Activated CD8-positive, alpha-beta memory T cell treated with anti-CD3 and anti-CD28 coated beads for 24 hours (primary cell): ENCODE results near the gene LRRC49.
"Not testable (repeated sequence)": the region's sequence is repeated elsewhere in the genome, so short reads cannot be mapped to it uniquely, and the experiment has no call there.

Experiments used
- DNase-seq: peaks from one replicate; pipeline ENCODE4 v3.0.0-alpha.2; 2020

LRRC49 gene

DNA sequence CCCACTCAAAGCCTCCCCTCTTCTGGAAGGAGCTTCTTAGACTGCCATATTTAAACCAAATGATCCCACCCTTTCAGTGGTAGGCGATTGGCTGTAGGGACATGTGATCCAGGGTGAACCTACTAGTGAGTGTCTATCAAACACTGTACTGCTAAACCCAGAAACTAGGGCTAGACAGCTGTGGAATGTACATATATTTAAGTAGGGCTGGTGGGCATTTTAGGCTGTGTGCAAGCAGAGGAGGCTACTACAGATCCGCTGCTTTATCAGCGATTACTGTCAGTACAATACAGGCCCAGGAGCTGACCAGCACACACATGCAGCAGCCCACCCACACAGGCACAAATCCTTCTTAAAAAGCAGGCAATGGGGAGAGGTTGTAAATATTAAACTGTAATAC is 23.3 kb upstream of the LRRC49 start:
- no peak for DNase-seq

DNA sequence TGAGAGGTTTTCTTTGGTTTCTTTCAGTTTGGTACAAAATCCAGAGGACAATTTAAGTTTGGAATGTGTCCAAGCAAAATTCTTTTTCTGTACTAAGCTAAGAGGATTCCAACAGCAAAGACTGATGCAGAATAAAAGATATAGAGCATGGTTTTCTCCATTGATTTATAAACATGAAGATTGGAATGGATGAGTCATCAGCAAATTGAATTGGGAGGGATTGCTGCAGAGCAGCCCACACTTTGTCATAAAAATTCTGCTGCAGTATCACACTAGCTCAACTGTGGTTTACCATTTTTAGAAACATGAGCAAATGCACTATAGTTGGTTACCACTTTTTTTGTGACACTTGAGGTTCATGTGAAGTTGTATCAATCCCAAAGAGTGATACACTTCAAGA is 22.6 kb upstream of the LRRC49 start:
- no peak for DNase-seq

DNA sequence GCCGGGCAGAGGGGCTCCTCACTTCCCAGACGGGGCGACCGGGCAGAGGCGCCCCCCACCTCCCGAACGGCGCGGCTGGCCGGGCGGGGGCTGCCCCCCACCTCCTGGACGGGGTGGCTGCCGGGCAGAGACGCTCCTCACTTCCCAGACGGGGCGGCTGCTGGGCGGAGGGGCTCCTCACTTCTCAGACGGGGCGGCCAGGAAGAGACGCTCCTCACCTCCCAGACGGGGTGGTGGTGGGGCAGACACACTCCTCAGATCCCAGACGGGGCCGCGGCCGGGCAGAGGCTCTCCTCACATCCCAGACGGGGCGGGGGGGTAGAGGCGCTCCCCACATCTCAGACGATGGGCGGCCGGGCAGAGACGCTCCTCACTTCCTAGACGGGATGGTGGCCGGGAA is 21.1 kb upstream of the LRRC49 start:
- DNase-seq = not testable (repeated sequence)

DNA sequence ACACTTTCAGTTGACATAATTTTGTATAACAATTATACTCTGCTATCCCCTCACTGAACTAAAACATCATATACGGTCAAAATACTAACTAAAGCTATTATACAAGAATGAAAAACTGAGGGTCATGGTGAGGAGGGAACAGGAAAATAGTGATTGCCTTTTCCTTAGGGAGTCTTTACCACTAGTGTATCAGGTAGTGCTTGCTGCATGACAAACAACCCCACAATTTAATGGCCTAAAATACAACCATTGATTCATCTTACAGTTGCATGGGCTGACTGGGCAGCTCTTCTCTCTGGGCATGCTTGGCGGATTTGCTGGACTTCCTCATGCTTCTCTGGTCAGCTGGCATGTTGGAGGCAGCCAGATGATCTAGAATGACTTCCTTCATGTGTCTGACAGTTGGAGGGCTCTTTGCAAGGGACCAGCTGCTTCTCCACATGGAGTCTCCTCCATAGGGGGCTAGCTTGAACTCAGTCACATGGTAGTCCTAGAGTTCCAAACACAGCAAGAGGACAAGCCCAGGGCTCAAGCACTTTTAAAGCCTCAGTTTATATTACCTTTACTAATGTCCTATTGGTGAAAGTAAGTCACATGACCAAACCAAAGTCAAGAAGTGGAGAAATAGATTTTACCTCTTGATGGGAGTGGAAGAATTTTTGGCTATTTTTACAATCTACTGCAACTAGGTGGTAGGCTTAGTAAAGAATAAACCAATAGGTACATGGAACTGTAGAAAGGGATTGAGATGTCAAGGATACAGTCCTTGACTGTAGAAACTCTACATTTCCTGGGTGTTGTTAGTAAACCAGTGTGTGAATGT is 19.2 kb upstream of the LRRC49 start:
- DNase-seq = no peak

DNA sequence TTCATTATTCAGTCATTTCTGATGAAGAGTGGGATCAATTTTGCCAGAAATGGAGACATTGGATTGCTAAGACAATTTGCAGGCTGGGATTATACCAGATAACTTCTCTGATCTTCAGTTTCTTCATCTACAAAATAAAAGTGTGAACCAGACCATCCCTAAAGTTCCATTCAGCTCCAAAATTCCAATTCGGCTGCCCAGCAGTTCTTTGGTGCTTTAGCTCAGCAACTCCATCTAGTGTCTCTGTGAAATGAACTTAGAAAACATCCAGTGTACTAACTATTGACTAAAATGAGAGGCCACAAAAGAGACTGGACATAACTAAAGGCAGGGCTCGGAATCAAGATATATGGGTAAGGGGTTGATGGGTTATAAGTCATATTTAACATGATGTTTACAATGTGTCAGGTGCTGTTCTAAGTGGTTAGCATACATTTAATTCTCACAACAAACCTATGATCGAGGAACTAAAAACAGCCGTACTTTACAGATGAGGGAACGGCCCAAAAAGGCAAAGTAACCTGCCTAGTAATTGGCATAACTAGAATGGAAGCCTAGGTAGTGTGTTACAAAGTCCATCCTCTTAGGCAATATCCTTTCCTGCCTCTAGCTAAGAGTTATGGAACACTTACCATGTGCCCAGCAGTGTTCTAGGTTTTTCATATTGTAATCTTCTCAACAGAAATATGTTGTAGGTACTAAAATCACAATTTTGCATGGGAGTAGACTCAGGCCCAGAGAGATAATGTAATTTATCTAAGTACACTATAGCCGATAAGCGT is 17.4 kb upstream of the LRRC49 start:
- no peak for DNase-seq

DNA sequence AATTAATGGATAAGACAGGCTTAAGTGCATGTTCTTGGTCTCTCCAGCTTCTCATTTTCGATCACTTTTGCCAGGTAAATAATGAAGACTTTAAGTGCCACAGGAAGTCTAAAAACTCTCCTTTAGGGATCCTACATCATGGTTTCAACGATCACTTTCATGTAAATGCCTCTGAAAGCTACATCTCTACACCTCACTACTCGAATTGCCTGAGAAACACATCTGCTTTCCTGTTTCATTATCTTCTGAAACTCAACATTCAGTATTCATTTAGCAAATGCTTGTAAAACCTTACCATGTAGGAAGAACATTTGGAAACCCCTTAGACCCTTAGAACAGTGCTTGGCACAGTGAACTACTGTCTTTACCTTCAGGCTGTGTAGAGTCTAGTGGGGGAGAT is 16.6 kb upstream of the LRRC49 start:
- no peak for DNase-seq

DNA sequence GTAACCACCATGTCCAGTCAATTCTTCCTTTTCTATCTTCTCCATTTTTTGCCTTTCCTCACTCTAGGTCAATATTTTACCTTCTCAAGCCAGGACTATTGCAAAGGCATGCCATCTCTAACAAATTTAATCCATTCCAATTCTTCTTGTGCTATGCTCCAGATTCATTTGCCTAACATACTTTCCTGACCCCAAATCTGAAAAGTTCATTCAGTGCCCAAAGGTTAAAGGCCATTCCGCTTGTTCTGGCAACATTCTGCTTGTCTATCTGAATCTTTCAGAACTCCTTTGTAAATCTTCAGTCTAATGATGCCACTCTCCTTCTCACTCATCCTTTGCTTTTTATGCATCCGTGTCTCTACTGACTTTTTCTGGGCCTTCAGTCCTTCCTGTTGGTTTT is 15.9 kb upstream of the LRRC49 start:
- no peak for DNase-seq

DNA sequence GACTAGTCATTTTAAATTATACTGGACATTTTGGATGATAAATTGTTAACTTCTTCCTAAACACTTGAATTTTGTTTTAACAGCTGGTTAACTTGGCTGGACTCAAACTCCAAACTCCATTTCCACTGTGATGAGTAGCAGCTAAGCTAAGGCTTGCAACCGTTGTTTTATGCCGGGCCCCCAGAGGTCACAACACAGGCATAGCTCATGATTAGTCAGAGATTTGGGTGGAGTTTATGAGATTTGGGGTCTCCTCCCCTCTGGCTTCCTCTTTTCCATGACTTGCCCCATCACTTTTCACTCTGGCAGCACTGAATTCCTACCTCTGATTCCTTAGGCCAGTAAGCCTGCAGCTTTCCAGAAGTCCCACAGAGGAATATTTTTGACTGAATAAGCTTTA is 13.2 kb upstream of the LRRC49 start:
- no peak for DNase-seq

DNA sequence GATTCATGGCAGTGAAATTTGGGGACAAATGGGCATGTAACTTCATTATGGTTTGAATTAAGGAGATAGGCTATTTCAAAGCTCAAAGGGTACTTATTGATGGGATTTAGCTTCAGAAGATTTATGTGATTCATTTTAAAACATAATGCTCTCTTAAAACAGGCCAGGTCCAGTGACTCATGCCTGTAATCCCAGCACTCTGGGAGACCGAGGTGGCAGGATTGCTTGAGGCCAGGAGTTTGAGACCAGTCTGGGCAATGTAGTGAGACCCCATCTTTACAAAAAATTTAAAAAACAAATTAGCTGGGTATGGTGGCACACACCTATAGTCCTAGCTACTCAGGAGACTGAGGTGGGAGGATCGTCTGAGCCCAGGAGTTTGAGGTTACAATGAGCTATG is 11.8 kb upstream of the LRRC49 start:
- no peak for DNase-seq

DNA sequence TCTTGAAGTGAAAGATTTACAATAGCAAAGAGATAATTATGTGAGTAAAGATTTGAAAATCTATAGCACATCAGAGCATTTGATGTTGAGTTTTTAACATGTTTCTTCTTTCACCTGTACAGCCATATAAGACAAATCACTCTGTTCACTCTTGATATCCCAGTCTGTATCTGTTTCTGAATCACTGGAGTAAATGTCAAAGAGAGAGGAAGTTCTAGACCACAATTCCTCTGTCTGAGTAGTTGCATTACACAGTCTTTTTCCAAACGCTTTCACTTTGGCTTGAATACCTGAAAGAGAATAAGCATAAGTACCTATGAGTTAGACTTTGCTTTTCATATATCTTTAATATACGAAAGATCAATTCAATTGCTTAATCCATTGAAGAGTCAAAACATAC is 10.3 kb upstream of the LRRC49 start:
- DNase-seq = no peak

DNA sequence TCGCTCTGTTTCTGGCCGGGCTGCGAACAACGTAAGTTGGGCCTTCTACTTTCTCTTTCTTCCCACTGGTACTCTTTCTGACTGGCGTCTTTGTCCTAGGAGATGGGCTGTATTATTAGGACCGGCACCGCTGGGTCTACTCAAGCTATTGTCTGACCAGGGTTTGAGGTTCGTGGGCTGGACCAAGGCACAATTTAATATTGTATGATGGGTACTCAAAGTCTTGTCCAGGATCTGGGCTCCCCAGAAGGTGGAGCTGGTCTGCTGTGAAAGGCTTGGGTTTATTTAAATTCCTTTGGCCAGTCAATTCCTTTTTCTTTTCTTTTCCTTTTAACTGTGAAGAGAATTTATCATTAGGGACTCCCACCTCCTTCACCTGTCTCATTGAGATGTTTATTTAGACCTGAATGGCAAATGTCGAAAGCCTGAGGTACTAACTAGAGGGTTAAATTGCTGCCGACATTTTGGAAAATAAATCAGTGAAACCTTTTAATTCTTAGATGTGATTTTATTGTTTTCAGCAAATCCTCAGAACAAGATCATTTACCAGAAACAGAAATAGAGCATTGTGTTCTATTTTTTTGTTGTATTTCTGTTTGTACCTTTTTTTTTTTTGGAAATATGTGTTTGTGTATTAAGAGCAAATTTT is 410 bp downstream of the LRRC49 start:
- DNase-seq = no peak

DNA sequence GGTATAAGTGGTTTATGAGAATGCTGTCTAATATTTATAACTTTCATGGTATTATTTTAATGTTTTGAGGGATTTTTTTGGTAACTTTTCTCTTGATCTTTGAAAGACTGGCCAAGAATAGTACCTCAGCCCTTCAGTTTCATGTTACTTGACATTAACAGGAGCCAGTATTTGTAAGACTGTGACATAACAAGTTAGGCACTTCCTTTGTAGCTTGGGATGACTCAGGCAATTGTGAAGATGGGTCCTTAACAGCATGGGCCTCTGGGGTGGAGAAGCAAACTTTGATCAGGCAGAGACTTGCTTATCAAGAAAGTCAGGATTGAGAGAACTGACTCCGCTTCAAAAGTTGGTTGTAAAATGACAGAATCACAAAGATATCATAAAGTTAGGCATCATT is 9.5 kb downstream of the LRRC49 start:
- no peak for DNase-seq

DNA sequence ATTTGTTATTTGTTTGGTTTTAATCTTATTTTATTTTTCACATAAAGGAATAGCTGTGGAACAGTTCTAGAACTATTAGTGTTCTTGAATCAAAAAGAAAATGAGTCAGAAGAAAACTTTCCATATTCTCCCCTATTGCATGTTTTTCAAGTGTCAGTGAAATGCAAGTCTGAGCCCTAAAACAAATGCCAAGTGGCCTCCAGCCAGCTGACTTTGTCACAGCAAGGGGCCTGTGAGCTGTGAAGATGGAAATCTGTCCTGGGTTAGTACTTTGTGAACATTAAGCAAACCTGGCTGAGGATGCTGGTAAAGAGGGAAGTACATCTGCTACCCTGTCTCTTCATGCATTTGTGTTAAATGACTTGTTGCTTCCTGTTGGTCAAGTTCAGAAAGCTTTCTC is 14.2 kb downstream of the LRRC49 start:
- DNase-seq = no peak

DNA sequence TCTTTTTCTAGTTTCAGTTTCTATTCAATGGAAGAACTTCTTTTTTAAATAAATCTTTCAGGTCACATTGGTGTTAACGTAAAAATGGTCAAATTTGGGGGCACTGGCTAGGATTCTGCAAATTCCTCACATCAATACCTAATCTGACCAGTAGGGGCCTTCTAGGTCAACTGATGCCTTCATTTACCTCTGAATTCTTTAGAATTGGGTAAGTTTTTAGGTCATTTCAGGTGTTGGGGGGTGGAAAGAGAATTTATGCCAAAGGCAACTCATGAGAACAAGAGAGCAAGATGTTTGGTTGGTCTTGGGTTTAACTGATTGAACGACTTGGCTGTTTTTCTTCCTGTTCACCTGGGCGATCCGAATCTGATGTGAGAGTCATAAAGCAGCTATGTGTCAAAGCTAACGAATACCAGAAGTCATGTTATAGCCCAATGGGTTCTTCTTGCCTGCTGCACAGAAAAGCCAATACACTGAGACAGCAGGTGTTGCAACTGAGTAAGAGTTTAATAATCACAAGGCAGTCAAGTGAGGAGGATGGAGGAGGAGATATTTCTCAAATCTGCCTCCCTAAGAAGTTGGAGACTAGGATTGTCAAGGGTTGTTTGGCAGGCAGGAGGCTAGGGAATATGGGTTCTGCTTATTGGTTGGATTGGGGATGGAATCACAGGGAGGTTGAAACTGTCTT is 15.3 kb downstream of the LRRC49 start:
- DNase-seq = no peak

DNA sequence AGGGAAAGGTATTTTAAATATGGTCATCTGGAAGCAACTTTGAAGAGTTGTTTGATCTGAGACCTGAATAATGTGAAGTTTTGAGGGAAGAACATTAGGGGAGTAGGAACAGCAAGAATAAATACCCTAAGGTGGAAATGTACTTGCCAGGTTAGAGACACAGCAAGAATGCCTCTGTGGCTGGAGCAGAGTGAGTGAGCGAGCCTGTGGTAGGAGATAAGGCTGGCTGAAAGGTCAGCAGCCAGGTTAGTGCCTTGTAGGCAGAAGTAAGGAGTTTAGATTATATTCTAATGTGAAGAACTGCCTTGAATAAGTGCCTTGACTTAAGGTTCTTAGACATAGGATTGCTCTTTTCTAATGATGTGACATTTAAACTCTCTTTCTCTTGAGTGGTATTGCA is 18.3 kb downstream of the LRRC49 start:
- no peak for DNase-seq

DNA sequence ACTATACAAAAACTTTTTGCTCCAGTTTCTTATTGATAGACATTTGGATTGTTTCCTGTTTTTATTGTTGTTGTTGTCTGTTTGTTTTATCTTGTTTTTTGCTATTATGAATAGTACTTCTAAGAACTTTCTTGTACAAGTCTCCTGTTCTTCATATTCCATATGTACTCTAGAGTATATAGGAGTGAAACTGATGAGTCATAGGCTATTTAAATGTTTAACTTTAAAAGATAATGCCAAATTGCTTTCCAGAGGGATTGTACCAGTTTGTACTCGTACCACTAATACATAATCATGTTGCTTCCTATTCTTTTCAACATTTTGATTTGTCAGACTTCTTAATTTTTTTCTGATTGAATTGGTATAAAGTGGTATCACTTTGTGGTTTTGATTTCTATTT is 19.6 kb downstream of the LRRC49 start:
- DNase-seq = no peak

DNA sequence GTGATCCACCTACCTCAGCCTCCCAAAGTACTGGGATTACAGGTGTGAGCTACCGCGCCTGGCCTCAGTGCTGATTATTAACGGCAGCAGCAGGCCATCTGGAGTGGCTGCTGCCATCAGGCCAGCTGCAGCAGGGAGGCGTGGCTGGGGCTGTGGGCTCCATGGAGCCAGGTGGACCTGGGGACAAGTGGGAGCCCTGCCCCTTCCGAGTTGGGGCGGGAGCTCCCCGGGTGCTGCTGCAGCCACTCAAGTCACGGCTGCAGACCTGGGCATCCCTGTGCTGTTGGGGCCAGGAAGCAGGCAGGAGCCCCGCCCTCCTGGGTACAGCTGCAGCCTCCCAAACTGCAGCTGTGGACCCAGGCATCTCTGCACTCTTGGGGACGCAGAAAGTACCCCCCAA is 23.9 kb downstream of the LRRC49 start:
- no peak for DNase-seq

DNA sequence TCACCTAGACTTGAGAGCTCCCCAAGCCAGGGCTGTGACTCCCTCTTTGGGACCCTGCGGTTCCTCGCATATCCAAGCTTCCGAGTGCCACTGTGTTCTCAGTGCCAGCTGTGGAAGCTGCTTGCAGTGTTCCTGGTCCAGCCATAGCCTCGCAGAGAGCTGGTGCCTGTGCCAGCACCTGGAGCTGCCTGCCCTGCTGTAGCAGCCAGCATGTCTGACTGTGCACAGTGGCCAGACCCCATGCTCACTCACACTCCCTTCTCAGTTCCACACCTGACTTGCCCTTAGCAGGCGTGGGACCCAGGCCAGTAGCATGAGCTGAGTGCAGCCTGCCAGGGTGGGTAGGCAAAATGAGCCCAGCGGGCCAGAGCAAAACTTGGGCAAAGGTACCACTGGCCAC is 25.3 kb downstream of the LRRC49 start:
- no peak for DNase-seq

DNA sequence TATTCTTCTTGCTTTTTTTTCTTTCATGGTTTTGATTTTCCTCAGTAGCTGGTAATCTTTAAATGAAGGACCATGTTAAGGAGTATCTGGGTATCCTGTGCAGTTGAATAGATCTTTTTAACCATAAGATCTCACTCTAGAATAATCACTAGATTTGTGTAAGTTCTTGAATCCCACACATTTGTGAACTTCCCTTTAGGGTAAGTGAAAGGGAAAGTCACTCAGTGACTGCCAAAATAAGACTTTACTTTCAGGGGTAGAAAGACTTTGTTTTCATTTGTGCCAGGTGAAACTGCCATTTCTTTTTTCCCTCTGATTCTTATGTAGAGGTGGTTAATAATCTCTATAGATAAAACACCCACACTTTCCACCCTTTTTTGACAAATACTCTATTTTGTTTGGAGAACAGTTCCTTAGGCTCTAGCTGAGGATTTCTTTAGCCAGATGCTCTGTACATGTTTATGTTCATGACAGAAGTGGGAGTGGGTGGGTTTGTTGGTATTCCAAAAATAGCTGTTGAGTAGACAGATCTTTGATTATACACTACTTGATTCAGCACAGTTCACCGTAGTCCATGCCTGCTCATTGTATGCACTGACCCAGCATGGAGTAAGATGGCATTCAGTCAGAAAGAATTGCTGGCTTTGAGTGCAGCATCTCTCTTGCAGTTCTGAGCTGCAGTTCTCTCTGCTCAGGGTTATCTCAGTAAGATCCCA is 28.5 kb downstream of the LRRC49 start:
- no peak for DNase-seq

DNA sequence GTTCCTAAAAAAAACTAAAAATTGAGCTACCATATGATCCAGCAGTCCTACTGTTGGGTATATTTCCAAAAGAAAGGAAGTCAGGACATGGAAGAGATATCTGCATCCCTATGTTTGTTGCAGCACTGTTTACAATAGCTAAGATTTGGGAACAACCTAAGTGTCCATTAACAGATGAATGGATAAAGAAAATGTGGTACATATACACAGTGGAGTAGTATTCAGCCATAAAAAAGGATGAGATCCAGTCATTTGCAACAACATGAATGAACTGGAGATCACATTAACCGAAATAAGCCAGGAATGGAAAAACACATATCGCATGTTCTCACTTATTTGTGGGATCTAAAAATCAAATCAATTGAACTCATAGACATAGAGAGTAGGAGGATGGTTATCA is 29.5 kb downstream of the LRRC49 start:
- no peak for DNase-seq

DNA sequence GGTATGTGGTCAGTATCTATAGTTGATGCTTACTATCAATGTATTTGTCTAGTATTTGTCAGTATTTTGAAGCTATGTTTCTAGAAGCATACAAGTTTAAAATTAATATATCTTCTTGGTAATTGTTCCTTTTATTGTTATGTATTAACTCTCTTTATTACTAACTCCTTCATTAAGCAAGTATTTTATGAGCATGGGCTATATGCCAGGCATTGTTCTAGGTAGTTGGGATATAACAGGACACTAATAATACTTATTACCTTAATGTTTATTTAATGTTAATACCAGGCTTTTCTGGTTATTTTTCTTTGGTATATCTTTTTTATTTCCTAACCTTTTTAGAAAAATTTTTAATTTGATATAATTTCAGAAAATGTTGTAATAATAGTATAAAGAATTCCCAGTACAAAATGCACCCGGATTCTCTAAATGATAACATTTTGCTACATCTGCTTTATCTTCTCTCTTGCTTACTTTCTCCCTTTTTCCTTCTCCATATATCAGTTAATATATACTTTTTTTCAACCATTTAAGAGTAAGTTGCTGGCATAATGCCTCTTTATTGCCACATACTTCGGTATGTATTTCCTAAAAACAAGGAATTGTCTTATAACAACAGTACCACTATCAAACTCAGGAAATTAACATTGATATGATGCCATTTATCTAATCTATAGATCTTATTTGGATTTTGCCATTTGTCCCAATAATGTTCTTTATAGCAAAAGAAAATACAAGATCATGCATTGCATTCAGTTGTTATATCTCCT is 30.9 kb downstream of the LRRC49 start:
- no peak for DNase-seq

DNA sequence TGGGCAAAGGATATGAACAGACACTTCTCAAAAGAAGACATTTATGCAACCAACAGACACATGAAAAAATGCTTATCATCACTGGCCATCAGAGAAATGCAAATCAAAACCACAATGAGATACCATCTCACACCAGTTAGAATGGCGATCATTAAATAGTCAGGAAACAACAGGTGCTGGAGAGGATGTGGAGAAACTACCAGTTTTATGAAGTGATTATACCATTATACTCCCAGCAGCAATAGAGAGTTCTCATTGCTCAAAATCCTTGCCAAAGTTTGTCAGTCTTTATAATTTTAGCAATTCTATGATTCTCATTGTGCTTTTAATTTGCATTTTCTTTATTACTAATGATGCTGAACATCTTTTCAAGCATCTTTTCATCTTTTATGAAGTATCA is 34.3 kb downstream of the LRRC49 start:
- DNase-seq = not testable (repeated sequence)
